Stimulated activated CD4-positive, alpha-beta T cell treated with anti-CD3 and anti-CD28 coated beads, Interleukin-12 subunit alpha, Interleukin-12 subunit beta, amount 100 ng/mL, for 24 hours (primary cell): ENCODE results near the gene CCBE1.
"Not testable (repeated sequence)": the region's sequence is repeated elsewhere in the genome, so short reads cannot be mapped to it uniquely, and the experiment has no call there.

Source experiments
- DNase-seq, 2 experiments: peaks; one replicate each; pipeline ENCODE4 v3.0.0-alpha.2; 2020; ENCODE audit warnings: low read depth in 2 of 2

Gene CCBE1

DNA sequence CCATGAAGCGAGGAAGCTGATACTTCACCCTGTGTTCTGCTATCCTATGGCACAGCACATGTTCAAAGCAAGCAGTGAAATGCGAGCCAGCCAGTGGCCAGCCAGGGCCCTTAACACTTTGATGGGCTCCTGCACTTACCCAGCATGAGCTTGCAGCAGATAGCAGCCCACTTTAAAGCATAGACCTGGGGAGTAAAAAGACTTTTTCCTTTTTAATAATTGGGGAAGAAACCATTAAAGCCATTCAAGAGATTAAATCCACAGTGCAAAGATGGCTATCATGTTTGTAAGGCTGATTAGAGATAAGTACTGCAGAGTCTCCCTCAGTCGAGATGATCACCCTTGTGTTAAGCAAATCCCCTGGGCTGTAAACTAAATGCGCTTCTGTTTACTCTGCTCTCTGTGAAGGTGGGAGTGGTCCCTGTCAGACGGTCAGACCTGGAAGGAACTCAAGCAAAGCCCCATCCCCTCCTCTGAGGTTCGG is 15.7 kb downstream of the CCBE1 start:
- DNase-seq, result no peak

DNA sequence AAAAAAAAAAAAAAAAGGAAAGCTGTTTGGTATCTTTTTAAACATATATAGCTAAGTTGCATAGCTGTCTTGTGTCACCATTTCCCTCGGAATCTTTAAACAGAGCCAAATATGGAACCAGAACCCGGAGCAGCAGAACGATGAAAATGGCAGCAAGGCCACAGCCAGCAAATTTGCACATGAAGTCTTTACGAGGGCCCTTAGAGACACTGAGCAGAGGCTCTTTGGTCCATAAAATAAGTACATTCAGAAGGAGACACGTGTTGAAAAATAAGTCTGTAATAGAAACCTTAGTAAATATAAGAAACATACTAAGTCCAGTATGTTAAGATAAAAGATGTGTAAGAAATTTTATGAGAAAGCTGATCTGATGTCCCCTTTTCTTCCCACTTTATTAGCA is 16.2 kb downstream of the CCBE1 start:
- no peak for DNase-seq

DNA sequence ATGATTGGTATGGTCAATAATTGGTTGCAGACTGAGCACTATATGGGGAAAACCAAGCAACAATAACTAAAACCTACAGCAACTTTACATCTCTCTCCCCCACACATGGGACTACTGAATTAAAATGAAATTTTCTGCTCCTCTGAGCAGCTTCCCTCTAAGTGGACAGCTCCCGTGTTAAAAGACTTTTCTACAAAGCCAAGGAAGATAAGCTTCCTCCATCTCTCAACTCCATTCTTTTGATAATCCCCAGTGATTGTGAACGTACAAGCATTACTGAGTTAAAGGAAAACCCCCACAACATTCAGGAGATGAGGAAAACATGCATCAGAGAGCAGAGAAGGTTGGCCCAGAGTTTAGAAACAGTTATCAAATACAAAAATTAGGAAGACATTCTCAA is 21.9 kb downstream of the CCBE1 start:
- DNase-seq, result no peak

DNA sequence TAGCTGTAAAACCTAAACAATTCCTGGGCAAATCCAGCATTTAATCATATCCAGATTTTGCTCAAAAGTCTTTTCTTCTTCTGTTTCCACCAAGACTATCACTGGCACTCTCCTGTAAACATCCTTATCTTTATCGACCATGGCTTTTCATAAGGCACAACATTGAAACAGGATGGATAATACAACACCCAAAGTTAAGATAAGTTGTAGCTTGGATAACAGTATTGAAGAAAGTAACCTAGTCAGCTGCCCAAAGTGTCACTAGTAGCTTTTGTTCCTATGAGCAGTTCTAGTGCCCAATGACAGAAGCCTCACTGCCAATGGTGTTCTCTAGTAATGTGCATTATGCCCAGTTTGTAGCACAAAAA is 22.3 kb downstream of the CCBE1 start:
- DNase-seq, result no peak

DNA sequence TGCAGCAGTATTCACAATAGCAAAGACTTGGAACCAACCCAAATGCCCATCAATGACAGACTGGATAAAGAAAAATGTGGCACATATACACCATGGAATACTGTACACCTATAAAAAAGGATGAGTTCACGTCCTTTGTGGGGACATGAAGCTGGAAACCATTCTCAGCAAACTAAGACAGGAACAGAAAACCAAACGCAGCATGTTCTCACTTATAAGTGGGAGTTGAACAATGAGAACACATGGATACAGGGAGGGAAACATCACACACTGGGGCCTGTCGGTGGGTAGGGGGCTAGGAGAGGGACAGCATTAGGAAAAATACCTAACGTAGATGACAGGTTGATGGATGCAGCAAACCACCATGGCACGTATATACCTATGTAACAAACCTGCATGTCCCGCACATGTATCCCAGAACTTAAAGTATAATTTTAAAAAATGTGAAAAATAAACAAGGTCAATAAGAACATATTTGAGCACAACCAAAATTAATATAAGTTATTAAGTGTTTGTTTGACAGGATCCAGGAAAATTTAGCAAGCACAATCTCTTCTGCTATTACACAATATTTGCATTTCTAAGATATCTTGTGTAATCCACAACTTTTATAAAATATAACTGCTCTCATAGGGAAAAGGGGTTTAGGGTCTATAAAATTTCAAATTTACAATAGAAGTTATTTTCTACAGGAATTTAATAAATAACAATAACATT is 22.9 kb downstream of the CCBE1 start:
- no peak for DNase-seq

DNA sequence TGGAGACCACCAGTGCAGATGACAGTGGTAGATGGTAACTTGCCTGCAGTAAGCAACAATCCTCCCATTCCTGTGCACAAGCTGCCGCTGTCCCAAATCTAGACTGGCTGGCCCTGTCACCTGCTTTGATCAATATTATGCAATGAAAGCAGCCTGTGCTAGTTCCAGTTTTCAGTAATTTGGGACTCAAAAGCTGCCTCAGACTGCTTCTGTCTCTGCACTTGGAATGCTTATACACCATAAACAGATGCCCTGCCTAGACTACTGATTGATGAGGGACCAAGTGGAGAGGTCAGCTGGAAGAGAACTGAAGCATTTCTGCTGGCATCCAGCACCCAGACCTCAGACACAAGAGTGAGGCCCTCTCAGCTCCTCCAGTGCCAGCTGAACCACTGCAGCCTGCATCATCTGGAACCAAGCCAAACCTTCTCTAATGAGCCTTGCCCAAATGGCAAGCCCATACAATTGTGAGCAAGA is 24.9 kb downstream of the CCBE1 start:
- no peak for DNase-seq

DNA sequence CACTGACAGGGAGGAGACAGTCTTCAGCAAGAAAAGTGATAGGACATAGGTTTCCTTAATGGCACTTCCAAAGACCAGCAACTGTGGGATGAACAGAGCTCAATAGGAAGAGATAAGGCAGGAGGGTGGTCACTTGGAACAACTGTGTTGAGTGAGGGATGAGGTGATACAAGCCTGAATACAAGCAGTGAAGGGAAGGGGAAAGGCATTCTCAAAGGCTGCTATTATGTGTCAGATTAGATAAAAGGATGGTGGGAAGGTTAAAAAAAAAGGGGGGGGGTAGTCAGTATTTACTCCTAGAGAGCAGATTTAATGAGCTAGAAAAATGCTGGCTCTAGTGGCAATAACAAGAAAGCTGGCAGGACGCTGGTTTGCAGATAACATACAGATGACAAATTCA is 25.7 kb downstream of the CCBE1 start:
- no peak for DNase-seq

DNA sequence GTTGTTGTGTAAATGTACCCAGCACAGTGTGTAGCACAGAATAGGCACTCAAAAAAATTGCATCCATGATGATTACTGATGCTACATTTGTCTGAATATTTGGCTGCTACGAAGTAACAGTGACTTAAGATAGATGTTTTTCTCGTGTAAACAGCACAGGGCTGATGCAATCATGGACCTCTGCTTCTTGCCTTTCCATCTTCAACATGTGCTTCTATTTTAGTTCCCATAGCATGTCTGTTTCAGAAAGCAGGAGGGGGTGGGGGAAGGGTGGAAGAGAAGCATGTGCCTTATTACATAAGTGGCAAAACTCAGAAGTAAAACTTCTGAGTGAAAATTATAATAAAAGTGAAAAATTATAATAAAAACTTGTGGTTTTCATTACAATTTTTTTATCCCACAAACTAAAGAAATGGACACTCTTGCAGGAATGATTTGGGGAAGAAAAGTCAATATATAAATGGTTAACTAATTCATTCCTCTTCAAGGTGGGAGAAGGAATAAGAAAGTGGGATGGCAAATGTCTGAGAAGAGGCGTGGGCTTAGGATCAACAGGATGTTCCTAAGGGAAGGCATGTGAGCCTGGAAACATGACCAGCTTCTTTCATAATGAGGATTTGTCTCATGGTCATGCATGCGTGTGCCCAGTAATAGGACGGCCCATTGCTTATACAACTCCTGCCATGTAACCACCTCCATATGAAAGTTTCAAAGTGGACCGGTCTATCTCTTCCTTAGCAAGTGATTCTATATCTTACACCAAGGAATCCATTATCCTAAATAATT is 27.2 kb downstream of the CCBE1 start:
- DNase-seq, result no peak

DNA sequence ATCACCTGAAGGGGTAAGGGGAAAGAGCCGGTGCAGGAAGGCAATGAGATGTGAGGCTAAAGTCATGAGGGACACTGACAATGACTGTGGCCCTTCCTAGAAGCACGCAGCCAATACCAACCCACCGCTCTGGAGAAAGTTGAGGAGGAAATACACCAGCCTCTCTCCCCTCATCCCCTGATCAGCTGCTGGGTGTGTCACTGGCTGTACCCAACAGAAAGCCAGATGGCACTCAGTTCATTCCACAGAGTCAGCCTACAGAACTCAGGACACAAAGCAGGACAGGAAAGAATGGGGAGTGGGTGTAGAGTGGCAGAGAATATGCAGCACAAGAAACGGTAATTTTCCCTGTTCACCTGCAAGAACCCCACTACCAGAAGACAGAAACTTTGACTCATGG is 29.7 kb downstream of the CCBE1 start:
- no peak for DNase-seq

DNA sequence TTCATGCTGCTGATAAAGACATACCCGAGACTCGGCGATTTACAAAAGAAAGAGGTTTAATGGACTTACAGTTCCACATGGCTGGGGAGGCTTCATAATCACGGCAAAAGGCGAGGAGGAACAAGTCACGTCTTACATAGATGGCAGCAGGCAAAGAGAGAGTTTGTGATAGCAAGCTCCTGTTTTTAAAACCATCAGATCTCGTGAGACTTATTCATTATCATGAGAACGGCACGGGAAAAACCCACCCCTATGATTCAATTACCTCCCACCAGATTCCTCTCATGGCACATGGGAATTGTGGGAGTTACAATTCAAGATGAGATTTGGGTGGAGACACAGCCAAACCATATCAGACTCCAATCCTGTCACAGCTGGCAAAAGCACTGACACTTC is 31.2 kb downstream of the CCBE1 start:
- not testable (repeated sequence) for DNase-seq

DNA sequence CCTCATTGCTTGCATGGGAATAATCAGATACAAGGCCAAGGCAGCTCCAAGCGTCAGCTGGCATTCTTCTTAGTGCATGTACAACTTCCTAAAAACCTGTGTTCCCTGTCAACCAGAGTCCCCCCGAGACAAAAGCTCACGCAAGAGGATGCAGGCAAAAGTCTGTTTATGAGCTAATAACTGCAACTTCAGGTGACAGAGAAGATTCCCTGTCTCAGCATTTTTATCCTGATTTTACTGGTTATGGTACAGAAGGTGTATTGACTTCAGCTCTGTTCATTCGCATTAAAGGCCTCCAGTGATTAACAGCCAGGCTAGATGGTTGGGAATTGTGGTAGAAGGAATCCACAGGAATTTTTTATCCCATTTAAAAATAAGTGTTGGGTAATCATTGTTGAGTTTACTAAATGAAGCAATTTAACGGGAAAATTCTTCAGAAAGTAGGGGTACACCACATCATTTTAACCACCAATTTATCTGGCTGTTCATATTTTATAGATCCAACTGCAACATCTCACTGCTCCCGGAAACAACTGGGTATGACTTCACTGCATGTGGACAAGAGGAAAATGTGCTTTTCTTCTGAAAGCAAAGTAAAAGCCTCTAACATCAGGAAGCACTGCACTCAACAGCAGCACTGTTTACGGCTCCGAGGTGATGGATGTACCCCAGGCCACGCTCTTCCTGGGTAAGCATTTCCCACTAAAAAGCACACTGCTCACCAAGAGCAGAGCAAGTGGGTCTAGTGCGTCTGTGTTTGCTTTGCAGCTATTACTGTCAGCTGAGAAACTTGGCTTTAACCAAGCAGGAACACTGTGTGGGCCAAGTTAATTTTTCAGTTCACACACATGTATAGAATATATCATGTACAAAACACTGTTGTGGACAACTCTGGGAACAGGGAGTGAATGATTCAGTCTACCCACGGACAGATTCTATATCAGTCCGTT is 31.9 kb downstream of the CCBE1 start:
- DNase-seq, result no peak

DNA sequence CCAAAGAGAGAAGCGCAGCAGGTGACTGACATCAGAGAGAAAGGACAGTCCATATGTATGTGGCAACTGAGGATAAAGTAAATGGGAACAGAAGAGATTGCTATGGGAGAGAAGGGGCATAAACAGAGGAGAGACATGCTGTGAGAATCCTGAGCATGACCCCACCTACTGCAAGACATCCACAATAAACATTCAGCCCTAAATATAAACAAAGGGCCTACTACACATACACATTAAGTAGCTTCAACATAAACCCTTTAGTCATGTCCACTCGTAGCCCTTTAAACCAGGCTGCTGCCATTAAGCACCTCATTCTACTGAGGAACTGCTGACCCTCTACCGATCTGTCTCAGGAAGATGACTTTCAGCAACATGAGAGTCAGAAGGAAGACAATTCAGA is 32.9 kb downstream of the CCBE1 start:
- no peak for DNase-seq

DNA sequence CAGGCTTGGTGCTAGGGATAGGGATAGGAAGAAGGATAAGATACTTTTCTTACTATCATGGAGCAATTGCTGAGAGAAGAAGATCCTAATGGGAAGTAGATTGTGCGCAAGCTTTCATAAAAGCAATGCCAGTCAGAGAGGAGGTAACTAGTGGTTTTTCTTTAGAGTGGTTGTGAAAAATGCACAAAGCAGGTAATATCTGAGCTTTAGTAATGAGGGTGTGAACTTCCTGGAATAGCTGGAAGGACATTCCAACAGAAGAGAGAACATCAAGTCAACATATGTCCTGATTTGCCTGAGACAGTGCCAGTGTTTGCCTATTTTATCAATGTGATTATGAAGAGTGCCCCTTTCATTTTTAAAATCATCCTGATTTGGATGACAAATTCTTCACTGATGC is 34.1 kb downstream of the CCBE1 start:
- no peak for DNase-seq

DNA sequence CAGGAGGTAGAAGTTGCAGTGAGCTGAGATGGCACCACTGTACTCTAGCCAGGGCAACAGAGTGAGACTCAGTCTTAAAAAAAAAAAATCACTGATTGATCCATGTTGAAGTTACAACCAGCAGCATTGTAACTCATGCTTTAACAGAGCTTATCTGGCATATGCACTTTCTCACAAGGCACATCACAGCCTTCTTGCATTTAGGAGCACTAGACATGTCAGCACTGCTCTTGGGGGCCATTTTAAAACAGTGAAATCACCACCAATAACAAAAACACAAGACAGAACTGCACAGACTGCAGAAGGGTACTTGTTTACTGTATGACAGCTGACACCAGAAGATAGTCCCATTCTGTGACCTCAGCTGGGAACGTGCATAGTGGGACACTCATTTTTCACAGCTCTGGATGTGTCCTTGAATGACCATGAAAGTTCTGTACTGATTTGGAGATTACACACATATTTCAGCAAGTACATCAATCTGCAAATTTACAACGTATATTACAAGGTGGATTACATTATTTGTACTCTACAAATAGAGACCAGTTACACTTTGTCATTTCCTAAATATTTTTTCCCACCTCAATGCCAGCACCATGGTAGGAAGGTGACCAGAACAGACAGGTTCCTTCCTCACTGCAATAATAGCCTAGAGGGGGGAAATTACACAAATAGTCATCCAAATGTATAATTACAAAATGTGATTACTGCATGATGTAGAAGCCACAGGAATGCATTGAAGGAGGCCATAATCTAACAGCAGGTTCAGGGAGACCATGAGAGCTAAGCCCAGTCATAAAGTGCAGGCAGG is 35.1 kb downstream of the CCBE1 start:
- no peak for DNase-seq

DNA sequence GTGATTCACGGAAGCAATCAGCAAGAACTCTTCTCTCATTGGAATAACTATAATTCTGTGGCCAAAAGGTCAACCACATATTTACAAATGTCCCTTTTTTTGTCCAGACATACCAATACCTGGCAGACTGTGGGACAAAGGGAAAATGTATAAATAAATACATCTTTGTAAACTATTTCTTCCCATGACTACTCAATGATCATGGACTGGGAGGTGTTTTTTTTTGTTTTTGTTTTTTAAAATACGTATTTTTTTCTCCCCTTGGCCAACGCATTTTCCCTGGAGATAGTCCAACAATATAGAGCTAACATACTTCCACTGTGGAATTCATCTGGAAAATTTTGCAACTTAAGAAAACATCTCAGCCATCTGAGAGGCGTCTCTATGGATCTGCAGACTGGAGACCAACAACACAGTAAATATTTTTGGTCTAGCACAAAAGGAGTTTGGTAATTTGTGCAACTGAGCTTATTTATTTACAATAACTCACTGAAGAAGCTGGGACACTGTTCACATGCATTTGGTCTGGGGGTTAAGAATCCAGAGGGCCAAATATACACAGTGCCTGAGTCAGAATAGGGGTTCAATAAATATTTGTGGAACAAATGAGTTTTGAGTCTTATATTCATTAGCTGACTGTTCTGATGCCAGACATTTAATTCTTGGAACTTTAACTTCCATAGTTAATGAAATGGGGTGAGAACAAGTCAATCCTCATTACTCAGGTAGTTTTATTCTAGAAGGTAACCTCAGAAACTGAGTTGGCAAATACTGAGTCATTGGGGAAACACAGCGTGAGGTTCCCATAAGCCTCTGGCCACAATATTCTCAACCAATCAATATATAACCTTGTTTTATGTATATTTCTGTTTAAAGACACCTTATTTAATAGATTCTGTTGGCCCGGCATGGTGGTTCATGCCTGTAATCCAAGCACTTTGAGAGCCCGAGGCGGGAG is 36.2 kb downstream of the CCBE1 start:
- no peak for DNase-seq

DNA sequence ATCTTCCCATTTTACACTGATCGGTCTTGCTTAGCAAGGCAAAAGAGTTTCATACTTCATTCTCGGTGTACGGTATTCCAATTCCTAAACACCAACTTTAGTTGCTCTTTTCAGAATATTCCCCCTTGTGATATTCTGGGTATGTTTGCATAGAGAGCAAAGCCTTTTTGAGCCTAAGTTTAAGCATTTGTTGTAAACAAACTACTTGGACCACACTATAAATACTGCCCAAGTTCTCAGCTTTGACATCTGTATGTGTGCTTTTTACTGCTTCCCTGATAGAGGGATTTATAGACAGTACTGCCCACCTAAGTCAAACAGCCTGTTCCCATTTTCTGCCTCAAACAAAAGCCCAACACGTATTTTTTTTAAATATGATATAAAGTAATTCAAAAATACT is 36.9 kb downstream of the CCBE1 start:
- no peak for DNase-seq

DNA sequence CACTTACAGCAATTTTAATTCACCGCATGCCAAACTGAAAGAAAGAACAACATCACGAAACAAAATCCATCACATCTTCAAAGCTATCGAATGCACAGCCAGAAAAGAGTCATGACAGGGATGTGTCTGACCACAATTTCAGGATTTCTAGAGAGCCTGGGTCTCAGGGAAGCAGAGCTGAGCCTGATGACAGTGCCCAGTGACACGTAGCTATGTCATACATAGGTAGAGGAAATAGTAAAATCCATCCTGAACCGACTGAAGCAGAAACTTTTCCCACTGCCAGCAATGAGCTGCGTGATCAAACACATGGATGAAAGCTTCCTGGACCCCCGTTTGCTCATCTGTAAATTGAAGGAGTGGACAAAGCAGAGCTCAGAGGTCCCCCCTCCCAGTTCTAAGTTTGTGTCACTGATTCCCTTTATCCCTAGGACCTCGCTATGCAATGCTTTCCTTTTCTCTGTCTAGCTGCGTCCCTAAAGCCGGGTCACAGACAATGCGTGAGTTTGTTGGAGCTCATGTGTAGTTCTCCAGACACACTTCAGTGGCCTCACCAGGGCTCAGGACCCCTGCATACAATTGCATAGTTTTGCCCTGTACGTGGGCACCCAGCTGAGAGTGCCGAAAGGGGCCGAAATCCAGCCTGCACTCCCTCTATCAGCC is 37.6 kb downstream of the CCBE1 start:
- no peak for DNase-seq

DNA sequence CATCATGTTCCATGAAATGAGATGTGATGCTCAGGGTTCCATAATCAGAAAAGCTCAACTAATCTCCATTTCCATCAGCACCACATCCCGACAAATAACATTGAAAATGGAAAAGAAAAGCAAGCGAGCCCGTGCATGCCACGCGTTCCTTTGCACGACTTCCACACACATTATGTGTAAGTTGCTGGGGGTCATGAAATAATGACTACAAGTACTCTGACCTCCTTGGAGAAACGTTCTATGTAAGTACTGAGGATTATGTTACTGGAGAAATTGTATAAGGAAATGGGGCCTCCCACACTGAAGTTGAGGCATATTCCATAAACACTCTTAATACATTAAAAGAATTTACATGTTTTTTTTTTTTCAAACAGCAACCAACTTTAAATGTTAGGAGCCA is 38.3 kb downstream of the CCBE1 start:
- no peak for DNase-seq

DNA sequence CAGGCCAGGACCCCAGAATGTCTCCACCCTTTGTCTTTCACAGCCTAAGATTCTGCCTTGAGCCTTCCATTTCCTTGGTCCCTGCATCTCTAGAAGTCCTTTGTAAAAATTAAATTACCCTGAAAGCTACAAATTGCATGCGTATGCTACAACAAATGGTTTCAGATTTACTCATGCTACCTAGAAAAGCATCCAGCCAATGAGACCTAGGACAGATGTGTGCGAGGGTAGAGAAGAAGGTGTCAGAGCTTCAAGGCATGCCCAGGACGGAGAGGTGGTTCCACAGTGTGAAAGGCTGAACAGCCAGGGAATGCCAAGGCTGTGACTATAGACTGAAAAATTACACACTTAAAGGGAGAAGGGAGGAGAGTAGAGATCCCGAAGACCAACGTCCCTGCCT is 40.2 kb downstream of the CCBE1 start:
- DNase-seq, result no peak
